ENCODE results near the gene ZNF768. TPM values are rescaled to one million over a fixed set of nuclear protein-coding genes. Genes with fewer than 3 reads are reported as not detected.

The ZNF768 gene
- total and polyA plus RNA-seq, 2 experiments from 2014 or later, result 25.2 to 37.6 TPM

DNA sequence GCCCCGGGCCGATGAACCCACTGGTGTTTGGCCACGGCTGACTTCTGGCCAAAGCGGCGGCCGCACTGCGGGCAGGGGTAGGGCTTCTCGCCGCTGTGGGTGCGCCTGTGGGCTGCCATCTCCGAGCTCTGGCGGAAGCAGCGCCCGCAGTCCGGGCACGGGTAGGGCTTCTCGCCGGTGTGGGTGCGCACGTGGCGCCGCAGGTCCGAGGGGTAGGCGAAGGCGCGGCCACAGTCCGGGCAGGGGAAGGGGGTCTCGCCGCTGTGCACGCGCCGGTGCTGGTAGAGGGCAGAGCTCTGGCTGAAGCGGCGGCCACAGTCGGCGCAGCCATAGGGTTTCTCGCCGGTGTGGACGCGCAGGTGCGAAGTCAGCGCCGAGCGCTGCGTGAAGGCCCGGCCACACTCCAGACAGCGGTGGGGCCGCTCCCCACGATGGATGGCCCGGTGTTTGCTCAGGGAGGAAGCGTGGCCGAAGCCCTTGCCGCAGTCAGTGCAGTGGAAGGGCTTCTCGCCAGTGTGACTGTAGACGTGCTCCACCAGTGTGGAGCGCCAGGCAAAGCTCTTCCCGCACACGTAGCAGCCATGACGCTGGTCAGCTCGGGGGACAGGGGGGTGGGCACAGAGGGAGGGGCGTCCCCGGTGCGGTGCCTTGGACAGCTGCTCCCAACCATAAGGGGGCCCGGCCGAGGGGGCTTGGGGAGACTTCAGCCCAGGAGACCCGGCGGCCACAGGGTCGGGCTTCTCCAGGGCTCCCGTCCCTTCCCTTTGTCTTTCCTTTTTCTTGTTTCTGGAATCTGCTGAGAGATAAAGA, 29.2 kb upstream of the ZNF768 start:
- Histone ChIP-seq H3K36me3 (replicated peaks; ENCODE audit: insufficient read depth, low read depth) (no peaks in the 10 kb centered on the region), H3K27ac (no peak overlapping the region), H3K9me2 (replicated peaks; ENCODE audit: insufficient read depth) (no peaks in the 10 kb centered on the region), H3K4me2 (peak overlapping the region; percentile 98), H3K4me1 (ENCODE audit: insufficient read depth) (peaks cover 18% of the 10 kb centered on the region), H3K27me3 (no peaks in the 10 kb centered on the region), H3K79me2 (peaks cover 56% of the 10 kb centered on the region), H3K4me3 (no peak overlapping the region), H2AFZ (no peak overlapping the region), H4K20me1 (ENCODE audit: insufficient read depth, poor library complexity, severe bottlenecking) (no peaks in the 10 kb centered on the region), H3K9me3 (ENCODE audit: low read depth) (no peaks in the 10 kb centered on the region)
- 98% methylated on average over 57 of the region's 69 CpGs for WGBS (ENCODE audit: low lambda C conversion rate, missing lambda C conversion rate)
- no peak for DNase-seq (ENCODE audit: low spot score)
- TF ChIP-seq, protein P1, sequence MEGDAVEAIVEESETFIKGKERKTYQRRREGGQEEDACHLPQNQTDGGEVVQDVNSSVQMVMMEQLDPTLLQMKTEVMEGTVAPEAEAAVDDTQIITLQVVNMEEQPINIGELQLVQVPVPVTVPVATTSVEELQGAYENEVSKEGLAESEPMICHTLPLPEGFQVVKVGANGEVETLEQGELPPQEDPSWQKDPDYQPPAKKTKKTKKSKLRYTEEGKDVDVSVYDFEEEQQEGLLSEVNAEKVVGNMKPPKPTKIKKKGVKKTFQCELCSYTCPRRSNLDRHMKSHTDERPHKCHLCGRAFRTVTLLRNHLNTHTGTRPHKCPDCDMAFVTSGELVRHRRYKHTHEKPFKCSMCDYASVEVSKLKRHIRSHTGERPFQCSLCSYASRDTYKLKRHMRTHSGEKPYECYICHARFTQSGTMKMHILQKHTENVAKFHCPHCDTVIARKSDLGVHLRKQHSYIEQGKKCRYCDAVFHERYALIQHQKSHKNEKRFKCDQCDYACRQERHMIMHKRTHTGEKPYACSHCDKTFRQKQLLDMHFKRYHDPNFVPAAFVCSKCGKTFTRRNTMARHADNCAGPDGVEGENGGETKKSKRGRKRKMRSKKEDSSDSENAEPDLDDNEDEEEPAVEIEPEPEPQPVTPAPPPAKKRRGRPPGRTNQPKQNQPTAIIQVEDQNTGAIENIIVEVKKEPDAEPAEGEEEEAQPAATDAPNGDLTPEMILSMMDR (IDR thresholded peaks at IDR 0.05; ENCODE audit: poor library complexity), result no peak
- TF ChIP-seq EZH2 (IDR thresholded peaks at IDR 0.05; ENCODE audit: borderline replicate concordance) (no peak), EZH2phosphoT487 (IDR thresholded peaks at IDR 0.05; ENCODE audit: low read depth, severe bottlenecking, unreplicated experiment) (no peak)

DNA sequence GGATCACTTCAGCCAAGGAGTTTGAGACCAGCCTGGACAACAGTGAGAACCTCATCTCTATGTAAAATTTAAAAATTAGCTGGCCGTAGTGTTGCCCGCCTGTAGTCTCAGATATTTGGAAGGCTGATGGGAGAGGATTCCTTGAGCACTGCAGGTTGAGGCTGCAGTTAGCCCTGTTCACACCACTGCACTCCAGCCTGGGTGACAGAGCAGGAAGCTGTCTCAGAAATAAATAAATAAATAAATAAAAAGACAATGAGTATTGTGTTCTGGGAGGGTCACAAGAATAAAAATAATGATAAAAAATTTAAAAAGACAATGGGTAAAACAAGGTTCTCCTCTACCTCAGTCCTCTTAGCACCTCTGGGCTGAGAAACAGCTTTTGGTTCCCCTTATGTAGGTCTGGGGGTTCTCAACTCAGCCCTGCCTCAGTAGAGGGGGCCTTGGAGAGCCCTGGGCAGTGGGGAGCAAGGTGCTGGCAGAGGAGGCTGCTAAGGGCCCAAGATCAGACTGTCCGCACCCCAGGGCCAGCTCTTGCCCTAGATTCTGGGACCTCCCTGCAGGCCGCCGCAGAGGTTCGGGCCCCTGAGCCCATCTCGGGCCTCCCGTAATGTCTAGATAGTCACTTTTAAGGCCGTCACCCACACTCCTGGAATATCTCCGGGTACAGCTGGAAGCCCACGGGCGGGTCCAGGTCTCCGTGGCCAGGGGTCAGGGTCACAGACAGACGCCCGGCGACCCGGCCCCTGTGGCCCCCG, 28.4 kb upstream of the ZNF768 start:
- no peaks in the 10 kb centered on the region for H3K27me3 ChIP-seq
- H3K4me2 ChIP-seq, result no peak overlapping the region
- H4K20me1 ChIP-seq (ENCODE audit: insufficient read depth, poor library complexity, severe bottlenecking), result no peaks in the 10 kb centered on the region
- H3K36me3 ChIP-seq (replicated peaks; ENCODE audit: insufficient read depth, low read depth), result no peaks in the 10 kb centered on the region
- H3K4me3 ChIP-seq, result no peak overlapping the region
- H3K4me1 ChIP-seq (ENCODE audit: insufficient read depth), result peaks cover 21% of the 10 kb centered on the region
- H3K27ac ChIP-seq, result no peak overlapping the region
- DNase-seq (ENCODE audit: low spot score), result no peak
- TF ChIP-seq EZH2phosphoT487 (IDR thresholded peaks at IDR 0.05; ENCODE audit: low read depth, severe bottlenecking, unreplicated experiment) (no peak), EZH2 (IDR thresholded peaks at IDR 0.05; ENCODE audit: borderline replicate concordance) (no peak)
- TF ChIP-seq, protein P1 (IDR thresholded peaks at IDR 0.05; ENCODE audit: poor library complexity), result no peak
- H3K9me3 ChIP-seq (ENCODE audit: low read depth), result no peaks in the 10 kb centered on the region
- H3K79me2 ChIP-seq, result peaks cover 62% of the 10 kb centered on the region
- H2AFZ ChIP-seq, result no peak overlapping the region
- WGBS (ENCODE audit: low lambda C conversion rate, missing lambda C conversion rate), result 98% methylated on average over 16 of the region's 18 CpGs
- no peaks in the 10 kb centered on the region for H3K9me2 ChIP-seq (replicated peaks; ENCODE audit: insufficient read depth)

DNA sequence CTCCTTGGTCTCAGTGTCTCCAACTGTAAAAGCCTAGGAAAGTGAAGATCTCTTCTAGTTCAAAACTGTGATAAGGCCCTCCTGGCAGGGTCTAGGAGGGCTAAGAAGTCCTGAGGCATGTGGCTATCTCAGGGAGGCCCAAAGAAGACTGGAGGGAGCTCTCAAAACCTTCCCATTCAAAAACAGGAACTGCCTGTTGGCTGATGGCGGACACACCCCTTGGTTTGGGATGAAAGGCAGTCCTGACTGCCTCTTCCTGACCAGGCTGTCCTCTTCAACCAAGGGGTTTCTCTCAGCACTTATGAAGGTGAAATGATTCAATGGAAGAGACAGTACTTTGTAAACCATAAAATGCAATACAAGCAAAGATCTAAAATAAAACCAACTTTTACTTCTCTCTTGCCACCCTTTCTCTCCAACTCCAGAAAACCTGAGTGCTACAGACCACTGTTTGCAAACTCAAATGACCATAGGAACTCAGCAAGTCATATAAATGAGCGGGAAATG, 27.1 kb upstream of the ZNF768 start:
- no peaks in the 10 kb centered on the region for H3K9me3 ChIP-seq (ENCODE audit: low read depth)
- H4K20me1 ChIP-seq (ENCODE audit: insufficient read depth, poor library complexity, severe bottlenecking), result no peaks in the 10 kb centered on the region
- H2AFZ ChIP-seq, result no peak overlapping the region
- H3K27ac ChIP-seq, result peak overlapping the region; percentile 20
- WGBS (ENCODE audit: low lambda C conversion rate, missing lambda C conversion rate), result 98% methylated on average over 2 of the region's 2 CpGs
- DNase-seq (ENCODE audit: low spot score), result no peak
- no peaks in the 10 kb centered on the region for H3K9me2 ChIP-seq (replicated peaks; ENCODE audit: insufficient read depth)
- H3K4me3 ChIP-seq, result no peak overlapping the region
- H3K4me1 ChIP-seq (ENCODE audit: insufficient read depth), result peaks cover 31% of the 10 kb centered on the region
- no peaks in the 10 kb centered on the region for H3K27me3 ChIP-seq
- no peak overlapping the region for H3K4me2 ChIP-seq
- H3K36me3 ChIP-seq (replicated peaks; ENCODE audit: insufficient read depth, low read depth), result no peaks in the 10 kb centered on the region
- TF ChIP-seq, protein P1 (IDR thresholded peaks at IDR 0.05; ENCODE audit: poor library complexity), result no peak
- TF ChIP-seq EZH2 (IDR thresholded peaks at IDR 0.05; ENCODE audit: borderline replicate concordance) (no peak), EZH2phosphoT487 (IDR thresholded peaks at IDR 0.05; ENCODE audit: low read depth, severe bottlenecking, unreplicated experiment) (no peak)
- peaks cover 62% of the 10 kb centered on the region for H3K79me2 ChIP-seq

Data from hepatocyte (in vitro differentiated cells).